GM23248 (cell line): ENCODE data around the gene STK32A.

Source experiments
- EZH2 ChIP-seq: fragments of 200-600 bp; sonication (generic); IDR thresholded peaks from 2 replicates; pipeline ENCODE4 v1.6.1; 2018; ENCODE audit warnings: antibody characterized with exemption, mild to moderate bottlenecking; ENCODE audit not compliant: insufficient read depth, poor library complexity, severe bottlenecking
- EZH2phosphoT487 ChIP-seq: fragments of 200-600 bp; sonication (generic); IDR thresholded peaks from 2 replicates; pipeline ENCODE4 v1.6.1; 2018; ENCODE audit warnings: antibody characterized with exemption, moderate library complexity, mild to moderate bottlenecking, low read depth; ENCODE audit not compliant: insufficient read depth

- TF ChIP-seq EZH2phosphoT487 (no peak), EZH2 (no peak)
Observed at GRCh38 chr5:147188200-147189108, 46.4 kb upstream of the STK32A start.
